GM18498 (cell line): ENCODE results near the gene CFDP1.

Experiments
- ATAC-seq: cut with Tn5 transposase; IDR thresholded peaks from one replicate; pipeline ENCODE4 v1.9.1; 2021; ENCODE audit warnings: mild to moderate bottlenecking, moderate library complexity; ENCODE audit not compliant: unreplicated experiment

The CFDP1 gene

DNA sequence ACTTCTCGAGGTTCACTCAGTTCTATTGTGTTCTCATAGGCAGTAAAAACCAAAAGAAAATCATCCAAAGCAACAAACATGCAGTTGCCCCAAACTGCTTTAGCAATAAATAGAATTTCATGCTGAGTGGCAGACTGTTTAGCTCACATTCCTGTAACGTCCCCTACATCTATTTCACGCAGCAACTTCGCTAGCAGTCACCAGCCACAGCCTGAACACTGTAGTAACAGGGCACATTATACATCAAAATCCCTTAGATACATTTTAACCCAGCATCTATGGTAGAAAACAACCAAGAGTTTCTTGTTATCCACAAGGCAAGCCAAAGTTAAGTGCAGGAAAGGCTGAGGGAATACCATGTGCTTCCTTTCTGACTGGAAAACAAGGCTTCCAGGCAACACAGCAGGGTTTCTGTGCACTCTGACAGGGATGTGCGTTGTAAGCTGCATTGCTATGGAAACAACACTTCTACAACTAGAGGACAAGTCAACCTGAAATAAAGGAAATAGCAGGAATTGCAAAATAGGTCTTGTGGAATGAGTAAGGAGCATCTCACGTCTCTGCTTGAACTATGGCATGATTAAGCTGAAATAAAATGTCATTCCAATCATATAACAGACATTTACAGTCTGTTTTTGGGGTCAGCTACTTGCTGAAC is 55.4 kb downstream of the CFDP1 start:
- ATAC-seq = no peak

DNA sequence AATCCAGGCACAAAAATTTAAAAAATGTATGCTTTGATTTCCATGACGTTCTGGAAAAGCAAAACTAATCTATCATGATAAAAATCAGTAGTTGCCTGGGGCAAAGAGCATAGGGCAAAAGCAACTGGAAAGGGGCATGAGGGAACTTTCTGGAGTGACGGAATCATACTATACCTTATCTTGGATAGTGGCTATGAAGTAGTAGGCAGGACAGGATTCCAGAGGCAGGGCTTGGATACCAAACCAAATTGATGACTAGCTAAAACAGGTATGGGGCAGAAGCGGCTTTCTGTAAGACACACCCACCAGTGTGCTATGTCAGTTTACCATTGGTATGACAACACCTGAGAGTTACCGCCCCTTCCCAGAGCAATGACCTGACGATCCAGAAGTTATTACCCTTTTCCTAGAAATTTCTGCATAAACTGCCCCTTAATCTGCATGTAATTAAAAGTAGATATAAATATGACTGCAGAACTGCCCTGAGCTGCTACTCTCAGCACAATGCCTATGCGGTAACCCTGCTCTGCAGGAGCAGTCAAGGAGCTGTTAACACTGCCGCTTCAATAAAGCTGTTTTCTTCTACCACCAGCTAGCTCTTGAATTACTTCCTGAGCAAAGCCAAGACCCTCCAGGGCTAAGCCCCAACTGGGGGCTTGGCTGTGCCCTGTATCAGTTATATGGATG is 56.7 kb downstream of the CFDP1 start:
- no peak for ATAC-seq

DNA sequence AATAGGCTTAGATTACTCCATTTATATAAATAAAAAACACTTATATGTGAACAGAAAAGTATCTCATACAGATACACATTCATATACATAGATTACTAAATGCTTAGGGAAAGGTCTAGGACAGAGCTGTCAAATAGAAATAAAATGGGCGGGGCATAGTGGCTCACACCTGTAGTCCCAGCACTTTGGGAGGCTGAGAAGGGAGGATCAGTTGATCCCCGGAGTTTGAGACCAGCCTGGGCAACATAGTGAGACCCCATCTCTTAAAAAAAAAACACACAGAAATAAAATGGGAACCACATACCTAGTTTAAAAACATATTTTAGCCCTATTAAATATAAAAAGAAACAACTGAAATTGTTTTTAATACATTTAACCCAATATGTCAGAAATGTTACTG is 58.9 kb downstream of the CFDP1 start:
- ATAC-seq = no peak

DNA sequence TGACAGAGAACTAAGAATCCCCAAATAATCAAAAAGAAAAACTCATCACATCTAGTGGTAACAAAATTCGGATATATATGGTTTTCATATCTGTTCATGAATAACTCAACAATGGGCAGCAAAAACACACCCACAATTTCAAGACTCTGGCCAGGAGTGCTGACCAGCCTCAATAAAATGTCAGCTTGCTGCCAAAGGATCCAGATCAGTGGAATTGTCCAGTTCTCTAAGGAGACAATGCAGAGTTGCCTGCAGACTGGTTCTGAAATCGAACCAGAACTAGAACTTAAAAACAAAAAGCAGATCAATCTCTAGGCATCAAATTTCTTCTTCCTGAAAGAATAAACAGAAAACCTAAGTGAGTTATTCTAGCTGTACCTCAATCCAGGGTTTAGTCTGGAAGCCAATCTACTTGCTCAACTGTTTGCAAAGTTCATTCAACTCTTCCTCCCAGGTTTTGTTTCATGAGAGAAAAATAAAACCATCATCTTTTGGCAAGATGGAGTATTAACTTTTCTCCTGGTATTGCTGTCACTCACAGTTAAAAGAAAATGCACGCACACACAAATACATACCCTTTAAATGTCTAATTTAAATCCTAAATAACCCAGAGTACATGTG is 61.0 kb downstream of the CFDP1 start:
- ATAC-seq = no peak

DNA sequence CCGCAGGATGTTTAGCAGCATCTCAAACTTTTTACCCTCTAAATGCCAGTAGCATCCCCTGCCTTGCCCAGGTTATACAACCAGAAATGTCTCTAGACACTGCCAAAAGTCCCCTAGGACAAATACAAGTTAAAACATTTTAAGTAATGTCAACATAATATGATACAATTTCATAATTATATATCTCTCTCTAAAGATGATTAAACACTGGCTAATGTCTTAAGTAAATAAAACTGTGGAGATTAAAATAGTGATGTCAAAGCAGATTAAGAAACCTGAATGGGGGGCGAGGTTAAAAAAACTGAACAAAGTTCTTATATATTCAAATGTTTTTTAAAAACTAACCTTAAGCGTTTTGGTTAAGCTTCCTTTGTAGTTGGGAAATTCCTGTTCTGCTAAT is 62.1 kb downstream of the CFDP1 start:
- ATAC-seq = no peak

DNA sequence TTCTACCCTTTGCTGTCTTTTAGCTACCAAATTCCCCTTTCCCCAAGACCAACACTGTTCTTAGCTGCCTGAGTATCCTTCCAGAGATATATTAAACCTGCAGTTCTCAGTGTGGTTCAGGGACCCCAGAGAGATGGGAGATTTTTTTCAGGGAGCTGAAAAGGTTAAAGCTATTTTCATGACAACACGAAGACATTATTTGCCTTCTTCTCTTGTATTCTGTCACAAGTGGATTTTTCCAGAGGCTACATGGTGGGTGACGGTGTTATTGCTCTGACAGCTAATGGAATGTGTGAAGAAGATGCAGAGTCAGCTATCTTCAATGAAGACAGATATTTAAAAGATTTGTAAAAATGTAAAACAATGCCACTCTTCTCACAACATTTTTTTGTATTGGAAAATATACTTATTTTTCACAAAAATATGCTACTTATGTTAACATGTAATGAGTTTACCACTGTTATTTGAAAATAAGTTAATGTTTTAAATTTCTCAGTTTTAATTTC is 69.0 kb downstream of the CFDP1 start:
- ATAC-seq = no peak

DNA sequence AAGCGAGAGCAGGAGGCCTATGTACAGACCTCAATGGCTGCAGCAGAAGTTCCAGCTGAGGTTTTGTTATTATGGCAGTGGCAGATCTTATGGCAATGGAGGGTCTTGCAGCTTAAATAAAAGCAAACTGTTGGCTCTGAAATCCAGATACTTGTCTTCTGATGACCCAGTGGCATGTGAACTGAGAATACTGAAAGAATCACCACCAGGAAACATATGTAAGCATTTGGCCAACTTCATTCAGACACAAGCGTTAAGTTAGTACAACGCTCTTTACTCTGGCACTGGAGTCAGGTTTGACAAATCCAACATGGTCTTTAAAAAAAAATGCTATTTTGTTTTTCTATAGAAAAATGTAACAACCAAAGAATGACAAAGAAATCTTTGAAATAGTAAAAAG is 70.5 kb downstream of the CFDP1 start:
- ATAC-seq = no peak

DNA sequence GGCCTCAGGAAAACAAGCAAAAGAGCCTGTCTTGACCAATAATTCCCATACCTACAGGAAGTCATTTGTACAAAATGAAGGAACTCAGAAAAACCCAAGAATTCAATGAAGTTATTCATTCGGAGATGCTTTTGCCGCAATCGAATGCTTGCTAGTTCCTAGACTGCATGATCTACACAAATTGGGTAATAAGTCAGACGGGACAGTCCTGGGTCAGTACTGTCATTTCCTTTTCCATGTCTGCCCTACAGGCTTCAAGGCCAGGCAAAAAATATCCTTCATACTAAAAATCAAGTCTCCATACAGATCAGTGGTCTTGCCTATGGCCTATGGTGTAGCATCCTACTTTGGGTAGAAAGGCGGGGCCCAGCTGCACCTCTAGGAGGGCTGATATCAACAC is 71.4 kb downstream of the CFDP1 start:
- ATAC-seq = no peak

DNA sequence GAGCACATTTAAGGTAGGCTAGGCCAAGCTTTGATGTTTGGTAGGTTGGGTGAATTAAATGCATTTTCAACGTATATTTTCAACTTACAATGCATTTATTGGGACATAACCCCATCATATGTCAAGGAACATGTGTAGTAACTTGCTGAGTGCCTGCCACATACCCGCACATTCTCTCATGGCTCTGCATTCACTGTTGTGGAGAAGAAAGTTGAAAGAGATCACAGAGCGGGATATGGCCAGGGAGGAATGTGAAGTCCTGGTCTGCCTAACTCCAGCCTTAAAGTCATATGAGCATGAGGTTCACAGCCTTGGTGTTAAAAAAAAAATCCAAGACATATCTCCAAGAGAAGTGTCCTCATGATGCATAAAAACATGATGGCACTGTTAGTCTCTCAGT is 79.1 kb downstream of the CFDP1 start:
- no peak for ATAC-seq

DNA sequence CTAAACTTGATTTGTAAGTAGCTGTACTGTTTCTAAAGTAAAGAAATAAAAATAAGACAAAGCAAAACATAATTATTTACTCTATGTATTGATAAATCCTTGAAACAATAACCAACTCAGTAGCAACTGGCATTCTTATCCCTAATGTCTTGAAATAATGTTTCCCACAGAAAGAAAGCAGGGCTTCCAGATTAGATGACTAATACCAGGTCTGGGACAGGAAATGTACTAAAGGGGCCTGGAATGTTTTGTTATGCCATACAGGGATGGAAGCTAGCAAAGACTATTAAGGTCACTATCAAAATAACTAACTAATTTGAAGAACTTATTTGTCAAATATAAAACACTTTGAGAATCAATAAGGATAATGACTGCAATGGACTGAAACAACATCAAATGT is 82.1 kb downstream of the CFDP1 start:
- ATAC-seq = no peak

DNA sequence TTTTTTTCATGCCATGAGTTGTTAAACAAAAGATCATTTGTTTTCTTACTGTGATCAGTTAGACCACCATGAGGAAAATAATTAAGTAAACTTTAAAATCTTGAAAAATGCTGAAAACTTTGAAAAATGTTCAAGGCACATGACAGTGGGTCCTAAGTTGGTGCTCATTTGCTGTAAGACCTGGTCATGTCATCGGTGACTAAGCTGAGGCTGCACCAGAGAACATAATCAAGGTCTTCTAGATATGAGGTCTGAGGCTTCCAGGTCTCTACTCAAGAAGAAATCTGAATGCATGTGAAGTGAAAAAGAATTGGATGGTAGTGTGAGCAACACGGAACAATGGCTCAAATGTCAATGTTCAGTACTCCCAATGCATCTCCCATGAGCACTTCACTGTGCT is 87.6 kb downstream of the CFDP1 start:
- ATAC-seq = no peak

DNA sequence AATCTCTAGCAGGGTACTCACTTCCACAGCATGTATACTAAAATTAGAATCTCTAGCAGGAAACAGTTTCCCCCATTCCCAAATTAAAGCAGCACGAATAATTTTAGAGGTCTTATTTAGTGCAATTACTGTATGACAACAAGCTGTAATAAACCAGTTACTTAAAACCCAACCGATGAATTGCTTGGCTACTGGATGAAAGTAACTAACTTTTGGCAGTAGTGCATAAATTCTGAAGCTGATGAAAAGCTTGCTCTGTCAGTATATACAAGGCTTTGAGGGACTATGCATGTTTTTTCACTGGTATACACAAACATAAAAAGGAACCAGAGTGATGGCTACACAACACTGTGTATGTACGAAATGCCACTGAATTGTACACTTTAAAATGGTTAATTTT is 89.4 kb downstream of the CFDP1 start:
- no peak for ATAC-seq

DNA sequence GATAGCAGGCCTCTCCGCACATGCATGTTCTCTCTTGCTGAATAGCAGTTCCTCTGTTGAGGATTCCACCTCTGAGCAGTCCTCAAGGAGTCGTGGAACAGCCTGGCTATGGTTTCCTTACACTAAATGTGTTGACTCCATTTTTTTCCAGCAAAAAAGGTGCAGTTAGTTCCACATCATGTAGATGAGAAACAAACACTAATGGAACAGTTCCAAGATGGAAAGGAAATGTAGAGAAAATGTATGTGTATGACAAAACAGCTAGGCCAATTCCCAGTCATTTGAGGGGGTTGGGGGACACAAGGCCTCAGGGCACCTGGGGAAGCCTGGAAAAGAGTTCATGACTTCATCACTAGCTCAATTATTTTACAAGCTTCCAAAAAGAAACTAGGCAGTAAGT is 90.0 kb downstream of the CFDP1 start:
- ATAC-seq = no peak

DNA sequence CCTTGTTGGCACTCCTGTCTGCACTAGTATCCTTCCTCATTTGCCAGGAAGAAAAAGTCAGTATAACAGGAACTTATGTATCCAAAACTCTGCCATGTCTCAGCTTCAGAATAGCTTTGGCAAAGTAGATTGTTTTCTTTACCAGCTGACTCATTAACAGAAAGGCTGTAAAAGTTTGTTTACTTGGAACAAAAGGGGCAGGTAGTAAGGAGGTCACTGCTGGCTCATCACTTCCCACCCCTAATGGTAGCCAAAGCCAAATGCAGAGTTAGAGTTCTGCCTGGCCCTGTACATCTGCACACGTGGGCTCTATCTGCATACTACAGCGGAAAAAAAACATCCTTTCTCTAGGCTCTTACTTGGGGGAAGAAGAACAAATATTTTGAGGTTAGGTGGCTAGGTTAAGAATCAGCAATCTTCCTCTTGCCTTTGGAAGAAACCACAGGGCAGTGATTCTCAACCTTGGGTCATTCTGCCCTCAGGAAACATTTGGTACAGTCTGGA is 90.9 kb downstream of the CFDP1 start:
- ATAC-seq = no peak

DNA sequence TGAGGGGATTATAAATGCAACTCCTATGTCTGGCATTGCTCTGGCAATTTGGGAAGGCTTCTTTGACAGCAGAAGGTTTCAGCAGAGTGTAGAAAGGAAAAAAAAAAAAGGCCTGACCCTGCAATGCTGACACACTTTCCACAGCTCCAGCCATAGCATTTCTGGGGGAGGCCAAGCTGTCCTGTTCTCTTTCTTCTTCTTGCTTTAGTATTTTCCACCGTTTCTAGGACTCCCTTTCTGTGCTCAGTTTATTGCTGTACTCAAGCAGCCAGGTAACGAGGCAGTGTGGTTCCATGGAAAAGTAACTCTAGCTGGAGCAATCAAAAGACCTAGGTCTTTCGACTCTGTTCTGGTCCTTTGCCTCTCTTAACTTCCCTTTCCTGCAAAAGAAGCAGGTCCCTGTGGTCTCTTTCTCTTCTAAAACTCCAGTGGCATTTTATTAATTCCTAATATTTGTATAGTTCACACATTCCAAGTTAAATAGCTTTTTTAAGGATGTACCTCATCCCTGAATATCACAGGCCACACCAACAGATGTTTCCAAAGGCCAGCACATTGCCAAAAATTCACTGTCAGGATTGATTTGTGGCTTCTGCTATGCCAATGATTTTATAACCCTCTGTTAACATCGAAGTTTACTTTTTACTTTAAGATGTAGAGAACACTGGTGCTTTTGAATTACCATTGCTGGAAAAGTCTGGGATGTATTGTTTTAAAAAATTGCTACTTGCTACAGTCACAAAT is 91.6 kb downstream of the CFDP1 start:
- ATAC-seq = no peak

DNA sequence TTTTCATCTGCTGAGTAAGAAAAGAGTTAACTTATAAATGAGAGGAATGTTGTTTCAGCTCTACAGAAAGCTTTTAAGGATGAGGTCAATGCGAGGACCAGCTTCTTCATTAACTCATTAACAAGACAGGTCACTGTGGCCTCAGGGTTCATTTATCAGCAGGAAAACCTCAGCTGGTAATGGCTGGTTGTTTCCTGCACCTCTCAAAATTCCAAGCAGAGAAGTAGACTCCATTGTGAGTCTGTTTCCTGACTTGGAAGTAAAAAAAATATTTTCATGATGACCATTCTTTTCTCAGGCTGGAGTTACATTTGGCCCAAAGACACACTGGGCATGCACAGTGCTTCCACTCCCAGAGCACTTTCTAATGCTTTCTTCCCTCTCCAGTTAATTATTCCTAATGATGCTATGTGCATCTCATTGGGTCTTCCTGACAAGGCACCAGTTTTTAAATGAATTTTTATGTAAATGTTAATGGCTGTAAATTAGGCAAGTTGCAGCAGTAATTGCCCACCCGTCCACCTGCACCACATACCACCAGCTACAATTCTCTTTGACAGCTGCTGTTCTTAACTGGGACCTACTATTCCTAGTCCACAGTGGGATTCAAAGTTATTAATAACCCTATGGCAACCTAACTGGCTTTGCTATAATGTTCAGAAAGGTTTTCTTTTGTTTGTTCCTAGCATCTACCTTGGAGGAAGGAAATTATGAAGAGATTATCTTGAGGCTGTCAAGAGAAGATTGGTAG is 92.4 kb downstream of the CFDP1 start:
- no peak for ATAC-seq

DNA sequence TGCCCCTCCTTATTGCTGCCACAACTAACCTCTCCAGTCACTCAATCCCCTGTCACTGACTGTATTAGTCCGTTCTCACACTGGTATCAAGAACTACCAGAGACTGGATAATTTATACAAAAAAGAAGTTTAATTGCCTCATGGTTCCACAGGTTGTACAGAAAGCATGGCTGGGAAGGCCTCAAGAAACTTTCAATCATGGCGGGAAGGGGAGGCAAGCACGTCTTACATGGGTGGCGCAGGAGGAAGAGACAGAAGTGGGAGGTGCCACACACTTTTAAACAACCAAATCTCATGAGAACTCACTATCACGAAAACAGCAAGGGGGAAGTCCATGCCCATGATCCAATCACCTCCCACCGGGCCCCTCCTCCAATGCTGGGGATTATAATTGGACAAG is 95.9 kb downstream of the CFDP1 start:
- no peak for ATAC-seq

DNA sequence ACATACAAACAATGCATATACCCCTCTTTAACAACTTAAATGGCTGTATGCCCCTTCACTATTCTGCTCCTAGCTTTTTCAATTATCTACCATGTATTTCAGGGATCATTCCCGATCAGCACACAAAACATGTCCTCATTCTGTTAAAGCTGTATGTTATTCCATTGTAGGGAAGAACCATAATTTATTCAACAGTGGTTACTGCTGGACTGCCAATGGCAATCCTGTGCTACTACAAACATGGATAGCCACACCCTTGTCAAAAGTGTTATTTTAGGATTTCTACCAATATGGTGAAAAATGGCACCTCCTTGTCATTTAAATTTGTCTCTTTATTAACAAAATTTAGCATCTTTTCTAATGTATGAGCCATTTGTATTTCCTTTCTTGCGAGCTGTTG is 96.8 kb downstream of the CFDP1 start:
- ATAC-seq = no peak

DNA sequence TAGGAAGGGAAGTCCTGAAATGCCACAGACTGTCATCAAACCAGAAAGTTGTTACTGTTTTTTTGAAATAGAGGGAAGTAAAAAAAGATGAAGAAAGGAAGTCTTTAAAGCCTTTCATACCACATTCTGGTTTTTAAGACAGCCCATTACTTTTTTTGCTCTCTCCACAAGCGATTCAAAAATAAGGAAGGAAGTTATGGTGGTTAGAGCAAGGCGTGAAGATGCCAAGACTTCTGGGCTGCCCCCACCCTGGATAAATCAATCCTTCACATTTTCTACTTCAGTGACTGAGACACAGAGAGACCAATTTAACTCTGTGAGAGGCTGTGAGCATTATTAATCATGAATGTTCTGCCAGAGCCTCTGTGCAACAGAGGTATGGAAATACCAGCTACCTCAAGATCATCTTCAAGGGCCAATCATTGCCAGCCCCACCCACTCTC is 99.6 kb downstream of the CFDP1 start:
- no peak for ATAC-seq

DNA sequence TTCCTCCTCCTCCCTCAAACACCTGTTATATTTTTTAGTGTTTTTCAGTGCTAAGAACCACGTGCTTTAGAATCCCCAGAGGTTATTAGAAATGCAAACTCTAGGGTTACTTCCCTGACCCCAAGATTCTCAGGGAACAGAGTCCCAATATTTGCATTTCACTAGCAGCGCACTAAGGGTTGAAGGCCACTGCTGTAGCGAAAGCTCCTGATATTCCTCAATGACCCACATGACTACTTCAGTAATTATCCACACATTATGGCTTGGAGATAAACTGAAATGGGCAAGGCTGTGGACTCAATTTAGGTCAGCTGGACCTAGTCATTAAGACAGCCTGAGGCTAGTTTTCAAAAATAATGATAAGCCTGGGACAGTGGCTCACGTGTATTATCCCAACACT is 103.4 kb downstream of the CFDP1 start:
- no peak for ATAC-seq

DNA sequence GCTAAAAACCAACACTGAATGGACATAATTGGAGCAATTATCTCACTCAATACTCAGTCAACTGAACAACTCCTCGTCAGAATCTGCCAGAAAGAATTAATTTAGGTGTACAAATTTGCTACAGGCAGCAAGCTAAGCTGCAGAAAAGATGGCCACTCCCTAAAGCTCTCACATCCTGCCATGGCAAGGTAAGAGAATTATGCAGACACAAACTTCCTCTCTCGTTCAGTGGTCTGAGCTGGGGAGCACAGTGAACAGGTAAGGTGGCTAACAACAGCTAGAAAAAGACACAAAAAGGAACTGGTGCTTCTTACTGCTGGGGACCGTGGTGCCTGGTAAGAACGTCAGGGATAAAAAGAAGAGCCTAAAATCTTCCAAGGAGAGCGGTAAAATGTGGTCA is 107.0 kb downstream of the CFDP1 start:
- no peak for ATAC-seq
